ENCODE measurements around the gene XRCC2.

The XRCC2 gene

DNA sequence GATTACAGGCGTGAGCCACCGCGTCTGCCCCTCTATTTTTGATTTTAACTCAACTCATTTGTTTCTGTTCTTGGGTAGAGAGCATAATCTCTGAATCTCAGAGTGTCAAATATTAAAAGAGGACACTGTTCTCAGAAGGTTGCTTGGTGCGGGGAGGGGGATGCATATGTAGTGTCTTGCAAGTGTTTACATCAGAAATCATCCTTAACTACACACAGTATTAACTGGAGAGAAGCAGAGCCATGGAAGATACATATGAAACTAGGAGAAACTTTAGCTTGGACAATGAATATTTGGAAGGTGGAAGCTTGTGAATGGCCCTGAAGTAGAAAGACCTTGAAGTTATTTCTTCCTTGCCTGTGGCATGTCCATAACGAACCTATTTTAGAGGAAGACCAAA lies 57.5 kb downstream of the XRCC2 start:
- 96 to 99% methylated on average over 4 to 5 of the region's 5 CpGs for WGBS, 2 experiments
- H3K4me3 ChIP-seq (ENCODE audit: insufficient read depth, low read depth, low read length): no peak overlapping the region
- H3K4me1 ChIP-seq (ENCODE audit: control insufficient read depth, insufficient read depth, low read length): no peaks in the 10 kb centered on the region
- no peaks in the 10 kb centered on the region for H3K36me3 ChIP-seq (ENCODE audit: control insufficient read depth, insufficient read depth, low read length)
- H3K27ac ChIP-seq (ENCODE audit: insufficient read depth, low read depth, low read length, poor library complexity, severe bottlenecking): no peak overlapping the region
- no peaks in the 10 kb centered on the region for H3K9me3 ChIP-seq (ENCODE audit: control insufficient read depth, low read length)
- no peaks in the 10 kb centered on the region for H3K27me3 ChIP-seq (ENCODE audit: control insufficient read depth, insufficient read depth, low read length, poor library complexity, severe bottlenecking)

DNA sequence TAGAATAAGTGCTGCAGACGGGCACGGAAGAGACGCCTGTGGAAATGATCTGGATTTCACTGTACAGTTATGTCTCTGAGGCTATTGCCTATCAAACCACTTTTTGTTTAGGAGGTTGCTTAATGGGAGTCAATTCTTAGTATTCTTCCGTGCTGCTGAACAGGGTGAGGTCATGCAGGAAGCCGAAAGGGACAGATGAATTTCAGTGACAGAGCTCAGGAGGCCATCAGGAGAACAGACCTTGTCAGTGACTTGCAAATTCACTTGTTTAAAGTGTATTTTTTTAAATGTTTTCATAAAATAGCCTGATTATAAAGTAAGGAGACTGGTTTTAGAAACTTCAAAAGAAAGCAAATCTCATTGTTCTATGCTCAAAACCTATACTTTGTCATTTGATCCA lies 58.9 kb downstream of the XRCC2 start:
- Histone ChIP-seq H3K36me3 (ENCODE audit: control insufficient read depth, insufficient read depth, low read length) (no peaks in the 10 kb centered on the region), H3K4me1 (ENCODE audit: control insufficient read depth, insufficient read depth, low read length) (no peaks in the 10 kb centered on the region), H3K4me3 (ENCODE audit: insufficient read depth, low read depth, low read length) (no peak overlapping the region), H3K27me3 (ENCODE audit: control insufficient read depth, insufficient read depth, low read length, poor library complexity, severe bottlenecking) (no peaks in the 10 kb centered on the region), H3K9me3 (ENCODE audit: control insufficient read depth, low read length) (no peaks in the 10 kb centered on the region), H3K27ac (ENCODE audit: insufficient read depth, low read depth, low read length, poor library complexity, severe bottlenecking) (no peak overlapping the region)
- 89 to 93% methylated on average over 5 of the region's 5 CpGs for WGBS, 2 experiments

DNA sequence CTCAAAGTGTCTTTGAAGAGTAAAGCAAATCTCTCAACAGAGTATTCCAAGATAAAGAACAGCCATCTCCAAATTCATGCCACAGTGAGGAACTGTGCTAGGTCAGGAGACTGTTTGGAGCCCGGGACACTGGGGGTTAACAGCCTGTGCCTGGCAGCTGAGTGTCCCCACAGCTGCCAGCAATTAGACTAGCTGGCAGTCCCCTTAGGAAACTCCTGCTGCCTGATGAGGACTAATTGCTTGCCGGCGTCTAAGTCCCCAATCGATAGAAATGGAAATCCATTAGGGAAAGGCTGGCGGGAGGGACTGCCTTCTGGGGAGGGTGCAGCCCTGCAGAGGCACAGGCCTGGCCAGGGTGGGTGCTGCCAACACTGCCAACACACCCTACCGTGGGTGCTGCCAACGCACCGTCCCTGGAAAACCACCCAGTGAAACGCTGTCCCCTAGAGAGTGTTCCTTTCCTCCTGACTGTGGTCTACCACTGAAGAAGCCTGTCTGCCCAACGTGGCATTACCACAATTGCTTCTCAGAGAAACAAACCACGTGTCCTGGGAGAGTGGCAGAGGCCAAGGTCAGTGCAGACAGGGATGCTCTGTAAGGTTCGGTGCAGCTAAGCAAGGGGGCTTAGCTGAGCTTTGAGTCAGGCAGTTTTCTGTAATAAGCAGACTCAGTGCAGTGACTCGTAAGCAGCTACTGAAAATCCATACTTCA lies 60.8 kb downstream of the XRCC2 start:
- 55 to 61% methylated on average over 13 of the region's 13 CpGs for whole genome bisulfite sequencing, 2 experiments
- H3K27ac ChIP-seq (ENCODE audit: insufficient read depth, low read depth, low read length, poor library complexity, severe bottlenecking): no peak overlapping the region
- H3K4me3 ChIP-seq (ENCODE audit: insufficient read depth, low read depth, low read length): no peak overlapping the region

DNA sequence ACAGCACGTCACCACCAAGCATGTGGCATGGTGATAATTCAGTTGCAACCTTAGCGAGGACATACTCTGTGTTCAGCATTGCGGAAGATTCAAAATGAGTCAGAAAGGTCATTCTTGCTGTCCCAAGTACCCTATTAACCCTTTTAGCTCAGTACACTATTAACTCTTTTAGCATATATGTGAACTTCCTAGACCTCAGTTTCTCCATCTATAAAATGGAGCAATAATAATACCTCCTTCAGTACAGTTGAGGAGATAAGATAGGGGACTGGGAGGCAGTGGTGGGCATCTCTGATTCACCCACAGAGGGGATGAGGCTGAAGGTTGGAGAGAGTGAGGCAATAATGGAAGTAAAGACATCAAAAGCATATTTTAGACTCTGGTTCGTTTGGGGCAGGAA lies 67.3 kb downstream of the XRCC2 start:
- Histone ChIP-seq H3K4me1 (ENCODE audit: control insufficient read depth, insufficient read depth, low read length) (no peaks in the 10 kb centered on the region), H3K4me3 (ENCODE audit: insufficient read depth, low read depth, low read length) (no peak overlapping the region), H3K27ac (ENCODE audit: insufficient read depth, low read depth, low read length, poor library complexity, severe bottlenecking) (no peak overlapping the region), H3K9me3 (ENCODE audit: control insufficient read depth, low read length) (no peaks in the 10 kb centered on the region), H3K36me3 (ENCODE audit: control insufficient read depth, insufficient read depth, low read length) (no peaks in the 10 kb centered on the region), H3K27me3 (ENCODE audit: control insufficient read depth, insufficient read depth, low read length, poor library complexity, severe bottlenecking) (no peaks in the 10 kb centered on the region)
- 86 to 91% methylated on average over 4 of the region's 4 CpGs for WGBS, 2 experiments

More for the DNA sequence above, 60.8 kb downstream of the XRCC2 start:
- Histone ChIP-seq H3K36me3 (ENCODE audit: control insufficient read depth, insufficient read depth, low read length) (no peaks in the 10 kb centered on the region), H3K4me1 (ENCODE audit: control insufficient read depth, insufficient read depth, low read length) (no peaks in the 10 kb centered on the region), H3K27me3 (ENCODE audit: control insufficient read depth, insufficient read depth, low read length, poor library complexity, severe bottlenecking) (no peaks in the 10 kb centered on the region), H3K9me3 (ENCODE audit: control insufficient read depth, low read length) (no peaks in the 10 kb centered on the region)

DNA sequence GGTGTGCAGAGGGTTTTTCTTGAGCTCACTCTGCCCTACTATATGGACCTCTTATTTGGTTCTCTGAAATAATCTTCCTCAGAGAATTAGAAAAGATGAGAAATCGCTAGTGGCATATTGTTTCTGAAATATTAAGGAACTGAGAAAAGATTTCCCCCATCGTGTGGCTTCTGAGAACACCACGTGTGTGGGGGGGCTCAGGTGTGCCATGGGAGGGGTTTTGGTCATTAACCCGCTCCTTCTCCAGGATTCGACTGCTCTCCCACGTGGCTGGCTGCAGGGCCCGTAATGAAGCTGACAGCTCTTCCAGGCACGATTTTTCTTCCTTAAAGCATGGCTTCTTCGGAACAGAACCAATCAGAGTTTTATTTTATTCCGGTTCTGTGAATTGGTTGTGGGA lies 67.7 kb downstream of the XRCC2 start:
- Histone ChIP-seq H3K36me3 (ENCODE audit: control insufficient read depth, insufficient read depth, low read length) (no peaks in the 10 kb centered on the region), H3K27me3 (ENCODE audit: control insufficient read depth, insufficient read depth, low read length, poor library complexity, severe bottlenecking) (no peaks in the 10 kb centered on the region), H3K9me3 (ENCODE audit: control insufficient read depth, low read length) (no peaks in the 10 kb centered on the region), H3K27ac (ENCODE audit: insufficient read depth, low read depth, low read length, poor library complexity, severe bottlenecking) (no peak overlapping the region), H3K4me3 (ENCODE audit: insufficient read depth, low read depth, low read length) (no peak overlapping the region), H3K4me1 (ENCODE audit: control insufficient read depth, insufficient read depth, low read length) (no peaks in the 10 kb centered on the region)
- WGBS, 2 experiments: 89 to 92% methylated on average over 10 of the region's 10 CpGs

DNA sequence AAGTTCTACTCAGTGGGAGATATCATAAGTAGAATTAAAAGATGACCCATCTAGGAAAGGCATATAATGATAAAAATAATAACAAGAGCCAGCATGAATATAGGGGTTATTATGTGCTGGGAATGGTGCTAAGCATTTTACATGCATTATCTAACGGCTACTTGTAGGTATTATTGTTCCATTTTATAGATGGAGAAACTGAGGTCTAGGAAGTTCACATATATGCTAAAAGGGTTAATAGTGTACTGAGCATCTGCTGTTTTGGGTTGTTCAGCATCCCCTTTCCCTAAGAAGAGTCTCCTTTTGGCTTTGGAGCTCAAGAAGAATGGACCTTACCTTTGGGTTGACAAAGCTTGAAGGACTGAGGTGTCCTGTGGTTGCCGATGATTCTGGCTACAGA lies 68.9 kb downstream of the XRCC2 start:
- WGBS, 2 experiments: 98 to 99% methylated on average over 2 of the region's 2 CpGs
- Histone ChIP-seq H3K4me1 (ENCODE audit: control insufficient read depth, insufficient read depth, low read length) (no peaks in the 10 kb centered on the region), H3K4me3 (ENCODE audit: insufficient read depth, low read depth, low read length) (no peak overlapping the region), H3K27ac (ENCODE audit: insufficient read depth, low read depth, low read length, poor library complexity, severe bottlenecking) (no peak overlapping the region), H3K9me3 (ENCODE audit: control insufficient read depth, low read length) (no peaks in the 10 kb centered on the region), H3K27me3 (ENCODE audit: control insufficient read depth, insufficient read depth, low read length, poor library complexity, severe bottlenecking) (no peaks in the 10 kb centered on the region), H3K36me3 (ENCODE audit: control insufficient read depth, insufficient read depth, low read length) (no peaks in the 10 kb centered on the region)

DNA sequence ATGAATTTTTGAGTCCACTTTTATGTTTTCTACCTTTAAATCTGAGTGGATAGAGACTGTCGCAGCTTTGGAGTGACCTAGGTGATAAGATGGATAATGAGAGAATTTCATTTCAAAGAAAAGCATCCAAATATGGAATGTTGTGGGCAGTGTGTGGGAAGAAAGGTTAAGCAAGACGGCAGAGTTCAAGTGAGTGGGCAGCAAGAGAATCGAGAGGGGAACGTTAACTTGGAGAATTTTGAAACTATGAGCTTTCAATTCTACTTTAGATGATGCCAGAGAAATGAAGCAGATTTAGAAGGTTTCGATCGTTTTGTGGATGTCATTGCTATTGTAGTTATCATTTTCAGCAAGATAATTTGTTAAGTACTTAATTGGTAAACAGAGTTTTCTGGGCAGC lies 73.0 kb downstream of the XRCC2 start:
- H3K4me1 ChIP-seq (ENCODE audit: control insufficient read depth, insufficient read depth, low read length): no peaks in the 10 kb centered on the region

DNA sequence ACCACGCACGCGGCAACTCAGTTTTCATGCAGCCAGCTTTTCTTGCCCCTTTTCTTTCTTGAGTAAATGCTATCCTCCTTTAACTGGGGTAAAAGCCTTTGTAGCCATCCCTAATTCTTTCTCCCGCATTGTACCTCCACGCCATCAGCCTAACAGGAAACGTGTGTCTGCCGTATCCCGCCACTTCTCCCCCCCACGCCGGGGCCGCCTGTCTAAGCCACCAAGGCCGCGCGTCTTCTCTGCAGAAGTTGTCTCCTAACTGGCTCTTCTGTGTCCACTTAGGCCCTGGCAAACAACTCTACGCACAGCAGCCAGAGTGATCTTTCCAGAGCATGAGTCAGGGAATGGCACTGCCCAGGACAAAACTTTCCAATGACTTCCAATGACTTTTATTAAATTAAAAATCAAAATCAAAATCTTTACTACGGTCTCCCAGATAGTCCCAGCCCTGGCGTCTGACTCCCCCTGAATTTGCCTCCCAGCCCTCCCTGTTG lies 74.6 kb downstream of the XRCC2 start:
- no peaks in the 10 kb centered on the region for H3K4me1 ChIP-seq (ENCODE audit: control insufficient read depth, insufficient read depth, low read length)
- no peak overlapping the region for H3K4me3 ChIP-seq (ENCODE audit: insufficient read depth, low read depth, low read length)
- H3K27me3 ChIP-seq (ENCODE audit: control insufficient read depth, insufficient read depth, low read length, poor library complexity, severe bottlenecking): no peaks in the 10 kb centered on the region
- no peaks in the 10 kb centered on the region for H3K36me3 ChIP-seq (ENCODE audit: control insufficient read depth, insufficient read depth, low read length)
- no peaks in the 10 kb centered on the region for H3K9me3 ChIP-seq (ENCODE audit: control insufficient read depth, low read length)
- 93 to 95% methylated on average over 17 of the region's 17 CpGs for WGBS, 2 experiments
- no peak overlapping the region for H3K27ac ChIP-seq (ENCODE audit: insufficient read depth, low read depth, low read length, poor library complexity, severe bottlenecking)

More for the DNA sequence above, 73.0 kb downstream of the XRCC2 start:
- Histone ChIP-seq H3K36me3 (ENCODE audit: control insufficient read depth, insufficient read depth, low read length) (no peaks in the 10 kb centered on the region), H3K27me3 (ENCODE audit: control insufficient read depth, insufficient read depth, low read length, poor library complexity, severe bottlenecking) (no peaks in the 10 kb centered on the region), H3K27ac (ENCODE audit: insufficient read depth, low read depth, low read length, poor library complexity, severe bottlenecking) (no peak overlapping the region), H3K9me3 (ENCODE audit: control insufficient read depth, low read length) (no peaks in the 10 kb centered on the region), H3K4me3 (ENCODE audit: insufficient read depth, low read depth, low read length) (no peak overlapping the region)
- 80 to 87% methylated on average over 6 of the region's 6 CpGs for WGBS, 2 experiments

DNA sequence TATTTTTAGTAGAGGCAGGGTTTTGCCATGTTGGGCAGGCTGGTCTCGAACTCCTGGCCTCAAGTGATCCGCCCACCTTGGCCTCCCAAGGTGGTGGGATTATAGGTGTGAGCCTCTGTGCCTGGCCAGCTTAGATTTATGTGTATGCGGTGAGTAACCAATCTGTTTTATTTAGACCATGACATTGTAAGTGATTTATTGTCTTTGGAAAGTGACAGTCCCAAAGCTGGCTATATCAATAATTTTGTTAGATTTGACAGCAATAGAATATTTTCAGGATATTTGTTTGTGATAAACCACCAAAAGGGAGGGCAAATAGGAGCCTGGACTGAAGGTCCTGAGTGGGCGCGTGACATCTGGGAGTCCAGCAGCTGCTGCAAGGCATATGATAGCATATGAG lies 75.7 kb downstream of the XRCC2 start:
- 93 to 96% methylated on average over 5 of the region's 5 CpGs for WGBS, 2 experiments
- H3K4me3 ChIP-seq (ENCODE audit: insufficient read depth, low read depth, low read length): no peak overlapping the region
- H3K4me1 ChIP-seq (ENCODE audit: control insufficient read depth, insufficient read depth, low read length): no peaks in the 10 kb centered on the region
- H3K27ac ChIP-seq (ENCODE audit: insufficient read depth, low read depth, low read length, poor library complexity, severe bottlenecking): no peak overlapping the region
- H3K27me3 ChIP-seq (ENCODE audit: control insufficient read depth, insufficient read depth, low read length, poor library complexity, severe bottlenecking): no peaks in the 10 kb centered on the region
- no peaks in the 10 kb centered on the region for H3K9me3 ChIP-seq (ENCODE audit: control insufficient read depth, low read length)
- no peaks in the 10 kb centered on the region for H3K36me3 ChIP-seq (ENCODE audit: control insufficient read depth, insufficient read depth, low read length)

DNA sequence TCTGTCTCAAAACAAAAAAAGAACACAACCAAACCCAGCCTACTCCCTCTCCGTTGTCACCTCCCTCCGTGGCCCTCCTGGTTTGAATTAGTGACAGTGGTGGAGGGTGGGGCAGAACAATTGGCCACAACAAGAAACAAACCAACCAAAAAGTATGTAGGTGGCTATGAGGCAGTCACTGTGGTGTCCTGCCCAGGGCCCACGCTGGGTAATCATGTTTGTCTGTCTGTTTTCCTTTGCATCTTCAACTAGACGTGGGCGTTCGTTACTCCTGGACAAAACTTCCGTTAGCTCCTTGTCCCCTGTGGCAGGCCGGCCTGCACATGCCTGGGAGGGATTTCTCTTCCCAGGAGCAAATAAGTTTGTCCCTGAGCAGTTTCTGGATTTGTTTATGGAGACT lies 78.4 kb downstream of the XRCC2 start:
- Histone ChIP-seq H3K9me3 (ENCODE audit: control insufficient read depth, low read length) (no peaks in the 10 kb centered on the region), H3K27me3 (ENCODE audit: control insufficient read depth, insufficient read depth, low read length, poor library complexity, severe bottlenecking) (no peaks in the 10 kb centered on the region), H3K4me3 (ENCODE audit: insufficient read depth, low read depth, low read length) (no peak overlapping the region), H3K4me1 (ENCODE audit: control insufficient read depth, insufficient read depth, low read length) (no peaks in the 10 kb centered on the region), H3K36me3 (ENCODE audit: control insufficient read depth, insufficient read depth, low read length) (no peaks in the 10 kb centered on the region), H3K27ac (ENCODE audit: insufficient read depth, low read depth, low read length, poor library complexity, severe bottlenecking) (no peak overlapping the region)
- WGBS, 2 experiments: 87 to 88% methylated on average over 6 to 8 of the region's 8 CpGs
